IMR-90 (cell line): ENCODE data around the gene TMEM168. TPM values are rescaled to one million over a fixed set of nuclear protein-coding genes. Genes with fewer than 3 reads are reported as not detected.

Experiments used
- ATAC-seq: fragments of 200-7000 bp; cut with Tn5 transposase; 2 replicates; pipeline ENCODE4 v1.9.1; 2020; ENCODE audit warnings: low read depth, mild to moderate bottlenecking, moderate library complexity
- BruUV-seq: library from RNA; stranded (reverse); fragments of 400-500 nt; replicated peaks from 2 replicates; lab custom pipeline; 2021; lab: Mats Ljungman, UMichigan
- CTCF ChIA-PET: fragments of 300-600 bp; formaldehyde crosslinking; extraction: SDS; loops from one replicate; lab custom pipeline; 2021; ENCODE audit warnings: antibody characterized with exemption; lab: Yijun Ruan, JAX
- POLR2A ChIA-PET: fragments of 300-600 bp; sonication (Branson Sonifier 250); formaldehyde crosslinking; loops from one replicate; lab custom pipeline; 2022; ENCODE audit warnings: antibody characterized with exemption; ENCODE audit not compliant: unreplicated experiment; lab: Charles Lee
- DNase-seq: peaks from one replicate; pipeline ENCODE4 v3.0.0; 2013
- H2AFZ ChIP-seq: replicated peaks from 2 replicates; pipeline ENCODE3; 2013; ENCODE audit warnings: low read length, mild to moderate bottlenecking; ENCODE audit not compliant: poor library complexity
- H2AK5ac ChIP-seq: 2 replicates; pipeline ENCODE4 v1.6.1; 2013; ENCODE audit warnings: low read depth, low read length, inconsistent platforms
- H2AK9ac ChIP-seq: replicated peaks from 2 replicates; pipeline ENCODE3; 2013; ENCODE audit warnings: mild to moderate bottlenecking, low read depth, low read length, moderate library complexity; ENCODE audit not compliant: poor library complexity
- H2BK120ac ChIP-seq: 2 replicates; pipeline ENCODE4 v1.6.1; 2013; ENCODE audit warnings: low read depth, low read length, inconsistent platforms
- H2BK15ac ChIP-seq: 3 replicates; pipeline ENCODE4 v1.6.1; 2013; ENCODE audit warnings: low read depth, low read length, inconsistent platforms
- H2BK20ac ChIP-seq: 2 replicates; pipeline ENCODE4 v1.6.1; 2013; ENCODE audit warnings: low read depth, mild to moderate bottlenecking, inconsistent platforms, low read length, moderate library complexity
- H2BK5ac ChIP-seq: 2 replicates; pipeline ENCODE4 v1.6.1; 2013; ENCODE audit warnings: mild to moderate bottlenecking, low read depth, low read length, inconsistent platforms; ENCODE audit not compliant: poor library complexity, severe bottlenecking
- H3K14ac ChIP-seq: replicated peaks from 2 replicates; pipeline ENCODE4 v1.6.1; 2013; ENCODE audit warnings: low read depth, low read length, inconsistent platforms
- H3K18ac ChIP-seq: 2 replicates; pipeline ENCODE4 v1.6.1; 2013; ENCODE audit warnings: low read depth, low read length, control low read depth
- H3K23ac ChIP-seq: 2 replicates; pipeline ENCODE4 v1.6.1; 2013; ENCODE audit warnings: low read depth, low read length, inconsistent platforms
- H3K27ac ChIP-seq: 2 replicates; pipeline ENCODE4 v1.5.1; 2013; ENCODE audit warnings: mild to moderate bottlenecking, control low read depth, low read length; ENCODE audit not compliant: insufficient read depth
- H3K27me3 ChIP-seq: 2 replicates; pipeline ENCODE4 v1.6.1; 2013; ENCODE audit warnings: low read length; ENCODE audit not compliant: control insufficient read depth, insufficient read depth
- H3K36me3 ChIP-seq: 2 replicates; pipeline ENCODE4 v1.6.1; 2013; ENCODE audit warnings: low read length, mixed read lengths; ENCODE audit not compliant: control insufficient read depth, insufficient read depth
- H3K4ac ChIP-seq: 2 replicates; pipeline ENCODE4 v1.6.1; 2013; ENCODE audit warnings: low read depth, low read length, inconsistent platforms
- H3K4me1 ChIP-seq: 2 replicates; pipeline ENCODE4 v1.6.1; 2013; ENCODE audit warnings: low read length, mixed read lengths; ENCODE audit not compliant: control insufficient read depth, insufficient read depth
- H3K4me2 ChIP-seq: 2 replicates; pipeline ENCODE4 v1.6.1; 2013; ENCODE audit warnings: low read depth, mild to moderate bottlenecking, control low read depth, low read length, moderate library complexity
- H3K4me3 ChIP-seq: 2 replicates; pipeline ENCODE4 v1.5.1; 2013; ENCODE audit warnings: low read depth, mild to moderate bottlenecking, control low read depth, low read length, moderate library complexity; ENCODE audit not compliant: insufficient read depth
- H3K56ac ChIP-seq: 2 replicates; pipeline ENCODE4 v1.6.1; 2013; ENCODE audit warnings: low read length, inconsistent platforms; ENCODE audit not compliant: insufficient read depth; ENCODE audit errors: extremely low read depth
- H3K79me1 ChIP-seq, 2 experiments: 2 replicates each; pipeline ENCODE4 v1.6.1; 2013; ENCODE audit warnings: low read length in 2 of 2, inconsistent platforms in 1 of 2, low read depth in 1 of 2
- H3K9ac ChIP-seq: 2 replicates; pipeline ENCODE4 v1.6.1; 2013; ENCODE audit warnings: low read depth, low read length, control low read depth
- H3K9me1 ChIP-seq: 2 replicates; pipeline ENCODE4 v1.6.1; 2013; ENCODE audit warnings: low read length, inconsistent platforms; ENCODE audit not compliant: insufficient read depth
- H3K9me3 ChIP-seq: 2 replicates; pipeline ENCODE4 v1.6.1; 2013; ENCODE audit warnings: low read length; ENCODE audit not compliant: control insufficient read depth, insufficient read depth
- H4K20me1 ChIP-seq: 2 replicates; pipeline ENCODE4 v1.6.1; 2013; ENCODE audit warnings: low read length, inconsistent platforms; ENCODE audit not compliant: insufficient read depth
- H4K5ac ChIP-seq: 2 replicates; pipeline ENCODE4 v1.6.1; 2013; ENCODE audit warnings: mild to moderate bottlenecking, low read depth, low read length, control low read depth
- H4K8ac ChIP-seq, 2 experiments: 2 replicates each; pipeline ENCODE4 v1.6.1; 2013; ENCODE audit warnings: low read depth in 2 of 2, low read length in 2 of 2, control low read depth in 1 of 2, inconsistent platforms in 1 of 2
- H4K91ac ChIP-seq: 2 replicates; pipeline ENCODE4 v1.6.1; 2013; ENCODE audit warnings: low read depth, low read length, inconsistent platforms; ENCODE audit not compliant: insufficient read depth
- BHLHE40 ChIP-seq: fragments of 150-350 bp; IDR thresholded peaks from 2 replicates; pipeline ENCODE4 v1.6.1; 2016; ENCODE audit warnings: mild to moderate bottlenecking, low read depth, low read length
- RCOR1 ChIP-seq: IDR thresholded peaks from 2 replicates; pipeline ENCODE4 v1.6.1; 2012; ENCODE audit warnings: mild to moderate bottlenecking, low read length, improper control_type of control experiment; ENCODE audit not compliant: insufficient replicate concordance
- WGBS, 2 experiments: methylation state at CpG; one replicate each; pipeline versions ENCODE4 v1.1.5 to v1.1.7; 2013; ENCODE audit warnings: missing lambda C conversion rate in 2 of 2; ENCODE audit not compliant: insufficient read length in 1 of 2; ENCODE audit errors: extremely low coverage in 2 of 2; 5-methylcytosine and 5-hydroxymethylcytosine counted together
- dilution Hi-C: fragments of 300-500 bp; cut with HindIII; formaldehyde crosslinking; loops from one replicate; pipeline ENCODE4 v1.14.3; 2018; ENCODE audit warnings: low sequenced_read_pairs; ENCODE audit not compliant: unreplicated experiment
- in situ Hi-C: fragments of 300-500 bp; cut with MboI; formaldehyde crosslinking; loops from 3 replicates; pipeline ENCODE4 v1.14.3; 2019; ENCODE audit warnings: low sequenced_read_pairs, inconsistent platforms, mixed read lengths
- intact Hi-C: fragments of 100-400 bp; cut with micrococcal nuclease; formaldehyde crosslinking; loops from 2 replicates; pipeline ENCODE4 v1.10.0; 2022
- polyA plus RNA-seq, 3 experiments: library from polyadenylated mRNA; depleted of rRNA; stranded (reverse); fragments of >200 nt; gene quantifications; 2 replicates each; pipeline ENCODE4 v1.2.3, GENCODE V29; 2012; ENCODE audit warnings: low replicate concordance in 1 of 3
- total RNA-seq: library from RNA; depleted of rRNA; stranded (reverse); fragments of >200 nt; gene quantifications from 2 replicates; pipeline ENCODE4 v1.2.3, GENCODE V29; 2012

The TMEM168 gene
- total and polyA plus RNA-seq, 2 of the 4 experiments (the other 2 are of a cell fraction): 17.7 to 22.9 TPM

DNA sequence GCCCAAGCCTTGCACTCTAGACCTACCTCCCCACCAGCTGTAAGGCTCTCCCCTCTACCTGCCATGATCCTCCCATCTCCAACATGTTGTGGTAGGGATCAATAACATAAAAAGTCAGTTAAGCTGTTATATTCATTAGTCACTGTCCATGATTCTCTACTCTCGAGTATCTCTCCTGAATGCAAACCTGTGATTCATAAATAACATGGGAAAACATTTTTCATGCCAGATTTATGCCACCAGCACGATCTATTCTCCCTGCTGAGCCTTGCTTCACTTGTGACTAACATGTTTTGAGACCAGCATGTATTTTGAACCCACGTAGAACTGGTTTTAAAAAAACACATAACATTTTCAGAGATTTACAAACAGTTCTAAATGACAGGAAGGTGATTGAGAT is 30.3 kb downstream of the TMEM168 start:
- no peak overlapping the region for H3K4ac ChIP-seq
- H2BK120ac ChIP-seq: no peak overlapping the region
- no peak overlapping the region for H4K5ac ChIP-seq
- intact Hi-C loops: no loop called here
- H3K4me2 ChIP-seq: no peak overlapping the region
- H3K23ac ChIP-seq: no peak overlapping the region
- no CpG with 5 or more reads among the region's 3 CpGs for WGBS, 2 experiments
- dilution Hi-C loops: no loop called here
- H2BK20ac ChIP-seq: no peak overlapping the region
- H4K8ac ChIP-seq: no peak overlapping the region
- POLR2A ChIA-PET: no interaction called here
- ATAC-seq: no peak
- no peak overlapping the region for H2AFZ ChIP-seq
- no peak overlapping the region for H2AK5ac ChIP-seq
- H3K27me3 ChIP-seq: no peaks in the 10 kb centered on the region
- H2BK15ac ChIP-seq: no peak overlapping the region
- DNase-seq: no peak
- TF ChIP-seq RCOR1 (no peak), BHLHE40 (no peak)
- no peaks in the 10 kb centered on the region for H3K9me1 ChIP-seq
- no peak overlapping the region for H3K27ac ChIP-seq
- H2AK9ac ChIP-seq: no peak overlapping the region
- H4K20me1 ChIP-seq: no peaks in the 10 kb centered on the region
- no peaks in the 10 kb centered on the region for H3K36me3 ChIP-seq
- BruUV-seq: no TSS peak
- H3K14ac ChIP-seq: no peak overlapping the region
- no peak overlapping the region for H3K9ac ChIP-seq
- no peak overlapping the region for H3K4me3 ChIP-seq
- no peaks in the 10 kb centered on the region for H3K4me1 ChIP-seq
- H3K18ac ChIP-seq: no peak overlapping the region
- H3K9me3 ChIP-seq: no peaks in the 10 kb centered on the region
- H2BK5ac ChIP-seq: no peak overlapping the region
- no peaks in the 10 kb centered on the region for H3K79me1 ChIP-seq
- H3K56ac ChIP-seq: no peak overlapping the region
- no peak overlapping the region for H4K91ac ChIP-seq
- in situ Hi-C loops: no loop called here
- CTCF ChIA-PET: no interaction called here
